Chondrocyte (in vitro differentiated cells): ENCODE results near the gene GRIP1. TPM values are rescaled to one million over a fixed set of nuclear protein-coding genes. Genes with fewer than 3 reads are reported as not detected.

ENCODE experiments used
- DNase-seq: peaks from one replicate; pipeline ENCODE4 v3.0.0; 2021; ENCODE audit warnings: mixed read lengths, low spot score
- H3K27ac Mint-ChIP-seq: one replicate; pipeline ENCODE4 v1.8.0; 2021; ENCODE audit warnings: mild to moderate bottlenecking, moderate library complexity, mixed read lengths; ENCODE audit not compliant: unreplicated experiment
- H3K27me3 Mint-ChIP-seq: 2 replicates; pipeline ENCODE4 v1.8.0; 2021; ENCODE audit warnings: low read depth, mixed read lengths
- H3K36me3 Mint-ChIP-seq: 2 replicates; pipeline ENCODE4 v1.8.0; 2021; ENCODE audit warnings: low read depth, mixed read lengths
- H3K4me1 Mint-ChIP-seq: 2 replicates; pipeline ENCODE4 v1.8.0; 2021; ENCODE audit warnings: low read depth, mild to moderate bottlenecking, mixed read lengths
- H3K4me3 Mint-ChIP-seq: one replicate; pipeline ENCODE4 v1.8.0; 2021; ENCODE audit warnings: mild to moderate bottlenecking, moderate library complexity, mixed read lengths; ENCODE audit not compliant: unreplicated experiment
- H3K9me3 Mint-ChIP-seq: 2 replicates; pipeline ENCODE4 v1.8.0; 2021; ENCODE audit warnings: low read depth, mixed read lengths
- CTCF ChIP-seq: fragments of 200-600 bp; sonication (generic); IDR thresholded peaks from 2 replicates; pipeline ENCODE4 v1.5.0; 2021; ENCODE audit warnings: antibody characterized with exemption, mild to moderate bottlenecking, moderate library complexity
- total RNA-seq: library from RNA; stranded (reverse); gene quantifications from 3 replicates; pipeline ENCODE4 v1.2.1, GENCODE V29; 2021

GRIP1 gene
- total RNA-seq, 1 donor from 2014 or later = 5.0 TPM

GRCh38 chr12:66679461-66680084 lies 697 bp upstream of the GRIP1 start:
- Mint-ChIP-seq H3K27me3 (peaks cover 4% of the 10 kb centered on the region), H3K36me3 (no peaks in the 10 kb centered on the region), H3K9me3 (no peaks in the 10 kb centered on the region), H3K27ac (no peak overlapping the region), H3K4me1 (peaks cover 19% of the 10 kb centered on the region), H3K4me3 (no peak overlapping the region)
- TF ChIP-seq CTCF = no peak
- DNase-seq = no peak

- Mint-ChIP-seq H3K4me3 (no peak overlapping the region), H3K9me3 (no peaks in the 10 kb centered on the region), H3K4me1 (peaks cover 21% of the 10 kb centered on the region), H3K36me3 (no peaks in the 10 kb centered on the region), H3K27ac (no peak overlapping the region), H3K27me3 (peaks cover 5% of the 10 kb centered on the region)
- no peak for DNase-seq
- TF ChIP-seq CTCF = no peak
Observed at GRCh38 chr12:66676241-66676640, 2.6 kb downstream of the GRIP1 start.

- H3K4me1 Mint-ChIP-seq = peaks cover 21% of the 10 kb centered on the region
- no peaks in the 10 kb centered on the region for H3K36me3 Mint-ChIP-seq
- H3K9me3 Mint-ChIP-seq = no peaks in the 10 kb centered on the region
- no peak overlapping the region for H3K27ac Mint-ChIP-seq
- no peak for TF ChIP-seq CTCF
- peaks cover 3% of the 10 kb centered on the region for H3K27me3 Mint-ChIP-seq
- DNase-seq = no peak
- H3K4me3 Mint-ChIP-seq = no peak overlapping the region
Observed at GRCh38 chr12:66674495-66675122, 4.3 kb downstream of the GRIP1 start.

- Mint-ChIP-seq H3K4me1 (peaks cover 30% of the 10 kb centered on the region), H3K9me3 (no peaks in the 10 kb centered on the region), H3K27me3 (peaks cover 2% of the 10 kb centered on the region), H3K27ac (no peak overlapping the region), H3K4me3 (no peak overlapping the region), H3K36me3 (no peaks in the 10 kb centered on the region)
- no peak for DNase-seq
- TF ChIP-seq CTCF = no peak
Observed at GRCh38 chr12:66669541-66669940, 9.3 kb downstream of the GRIP1 start.

GRCh38 chr12:66668311-66668710 lies 10.6 kb downstream of the GRIP1 start:
- DNase-seq = no peak
- Mint-ChIP-seq H3K27me3 (no peaks in the 10 kb centered on the region), H3K36me3 (no peaks in the 10 kb centered on the region), H3K27ac (no peak overlapping the region), H3K4me1 (peaks cover 33% of the 10 kb centered on the region), H3K4me3 (no peak overlapping the region), H3K9me3 (no peaks in the 10 kb centered on the region)
- no peak for TF ChIP-seq CTCF
